GM19035 (cell line): Measurements from ENCODE around the gene TSEN2.
"Not testable (repeated sequence)": the region's sequence is repeated elsewhere in the genome, so short reads cannot be mapped to it uniquely, and the experiment has no call there.

Experiments used
- ATAC-seq: cut with Tn5 transposase; IDR thresholded peaks from one replicate; pipeline ENCODE4 v1.9.1; 2021; ENCODE audit not compliant: unreplicated experiment

Gene TSEN2

GRCh38 chr3:12484198-12484982, at the start of gene TSEN2:
Gene TSEN2 (plus strand): TSS chr3:12484480. CDS start chr3:12489801, 5,321 bp downstream.
- peak; percentile 94 for ATAC-seq

GRCh38 chr3:12436514-12437220, 47.6 kb upstream of the TSEN2 start:
- no peak for ATAC-seq

- no peak for ATAC-seq
Measured at GRCh38 chr3:12437221-12437605, 47.1 kb upstream of the TSEN2 start.

- no peak for ATAC-seq
Measured at GRCh38 chr3:12437861-12438260, 46.4 kb upstream of the TSEN2 start.

DNA sequence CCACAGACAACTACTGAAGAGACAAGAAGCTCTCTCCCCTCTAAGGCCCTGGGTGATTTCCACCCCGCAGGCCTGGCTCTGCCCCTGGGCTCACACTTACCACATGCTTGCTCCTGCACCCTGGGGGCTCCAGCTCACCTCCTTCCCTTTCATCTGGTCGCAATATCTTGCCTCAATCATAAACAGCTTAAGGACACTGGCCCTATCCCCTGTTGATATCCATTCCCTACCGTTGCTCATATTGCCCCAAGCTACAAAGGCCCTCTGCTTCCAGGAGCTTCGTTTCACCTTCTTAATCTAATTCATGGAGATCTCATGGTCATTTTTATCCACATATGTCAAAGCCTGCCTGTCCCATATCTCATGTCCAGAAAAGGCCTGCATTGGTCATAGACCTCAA, 46.0 kb upstream of the TSEN2 start:
- ATAC-seq, result no peak

- no peak for ATAC-seq
Measured at GRCh38 chr3:12439161-12439940, 44.9 kb upstream of the TSEN2 start.

- ATAC-seq, result no peak
Measured at GRCh38 chr3:12440927-12441714, 43.2 kb upstream of the TSEN2 start.

DNA sequence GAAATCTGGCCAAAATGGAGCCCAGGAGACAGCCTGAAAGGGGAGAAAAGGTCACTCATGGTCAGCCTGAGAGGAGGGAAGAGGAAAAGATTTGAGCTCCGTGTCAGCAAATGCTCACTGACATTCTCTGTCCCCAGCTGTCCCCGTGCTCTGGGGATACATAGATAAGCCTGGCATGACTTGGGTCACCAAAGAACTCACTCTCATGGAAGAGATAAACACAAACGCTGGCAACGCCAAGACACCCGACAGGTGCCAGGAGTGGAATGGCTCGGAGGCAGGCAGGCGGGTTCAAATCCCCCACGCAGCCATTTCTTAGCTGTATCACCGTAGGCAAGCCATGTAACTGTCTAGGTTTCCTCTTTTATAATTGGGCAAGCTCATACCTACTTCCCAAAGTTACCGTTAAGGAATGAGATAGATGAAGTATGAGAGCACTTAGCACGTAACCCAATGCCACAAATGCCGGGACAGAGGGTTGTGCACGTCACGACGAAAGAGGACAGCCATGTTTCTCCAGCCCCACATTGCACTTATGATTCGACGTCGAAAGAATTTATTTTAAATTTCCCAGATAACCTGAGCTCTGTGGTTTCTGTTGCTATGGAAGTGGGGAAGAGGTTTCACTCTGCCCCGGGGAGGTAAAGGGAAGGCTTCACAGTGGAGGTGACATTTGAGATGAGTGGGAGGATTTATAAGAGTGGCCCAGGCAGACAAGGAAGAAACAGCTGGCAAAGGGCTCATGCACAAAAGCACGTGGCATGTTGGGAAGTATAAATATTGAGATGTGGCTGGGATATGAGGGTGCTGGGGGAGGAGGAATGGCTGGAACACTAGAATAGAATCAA, 41.4 kb upstream of the TSEN2 start:
- no peak for ATAC-seq

GRCh38 chr3:12443781-12444522, 40.3 kb upstream of the TSEN2 start:
- ATAC-seq, result no peak

GRCh38 chr3:12444582-12445471, 39.5 kb upstream of the TSEN2 start:
- no peak for ATAC-seq

DNA sequence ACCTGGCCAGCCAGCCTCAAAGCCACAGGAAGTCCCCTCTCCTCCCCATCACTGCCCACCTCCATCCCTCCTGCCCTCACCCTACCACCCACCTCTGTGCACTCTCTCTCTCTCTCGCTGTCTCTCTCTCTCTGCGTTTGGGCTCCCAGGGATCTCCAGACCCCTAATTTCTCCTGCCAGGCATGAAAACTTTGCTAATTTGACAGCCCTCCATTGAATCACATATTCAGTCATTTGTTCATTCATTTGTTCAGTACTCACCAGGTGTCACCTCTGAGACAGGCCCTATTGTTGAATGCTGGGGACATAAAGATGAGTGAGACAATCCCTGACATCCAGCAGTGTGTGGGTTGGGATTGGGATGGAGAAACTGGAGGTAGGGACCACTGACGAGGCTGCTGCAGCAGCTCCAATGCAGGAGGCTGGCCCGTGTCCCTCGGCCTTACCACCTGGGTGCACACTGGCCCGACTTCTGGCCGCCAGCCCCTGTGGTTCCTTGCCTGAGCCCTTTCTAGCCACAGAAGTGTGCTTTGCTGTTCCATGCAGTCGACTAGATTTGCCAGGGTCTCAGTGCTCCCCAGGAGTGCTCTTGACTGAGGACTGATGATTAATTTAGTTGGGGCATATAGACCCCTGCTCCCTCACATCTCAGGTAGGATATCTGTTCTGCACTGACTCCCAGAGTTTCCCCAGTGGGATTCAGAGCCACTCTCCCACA, 38.6 kb upstream of the TSEN2 start:
- ATAC-seq, result no peak

DNA sequence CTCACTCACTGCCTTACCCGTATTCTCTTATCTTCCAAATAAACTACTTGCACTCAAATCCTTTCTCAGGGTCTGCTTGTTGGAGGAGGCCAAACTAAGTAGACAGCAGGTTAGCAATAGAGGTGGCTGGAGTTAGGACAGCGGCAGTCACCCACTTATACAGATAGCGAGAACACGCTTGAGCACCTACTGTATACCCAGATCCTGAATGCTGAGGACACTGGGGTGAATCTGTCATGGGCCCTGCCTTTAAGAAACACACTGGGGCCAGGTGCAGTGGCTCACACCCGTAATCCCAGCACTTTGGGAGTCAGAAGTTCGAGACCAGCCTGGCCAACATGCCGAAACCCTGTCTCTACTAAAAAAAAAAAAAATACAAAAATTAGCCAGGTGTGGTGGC, 38.0 kb upstream of the TSEN2 start:
- ATAC-seq, result no peak

GRCh38 chr3:12447075-12447474, 37.2 kb upstream of the TSEN2 start:
- ATAC-seq, result no peak

DNA sequence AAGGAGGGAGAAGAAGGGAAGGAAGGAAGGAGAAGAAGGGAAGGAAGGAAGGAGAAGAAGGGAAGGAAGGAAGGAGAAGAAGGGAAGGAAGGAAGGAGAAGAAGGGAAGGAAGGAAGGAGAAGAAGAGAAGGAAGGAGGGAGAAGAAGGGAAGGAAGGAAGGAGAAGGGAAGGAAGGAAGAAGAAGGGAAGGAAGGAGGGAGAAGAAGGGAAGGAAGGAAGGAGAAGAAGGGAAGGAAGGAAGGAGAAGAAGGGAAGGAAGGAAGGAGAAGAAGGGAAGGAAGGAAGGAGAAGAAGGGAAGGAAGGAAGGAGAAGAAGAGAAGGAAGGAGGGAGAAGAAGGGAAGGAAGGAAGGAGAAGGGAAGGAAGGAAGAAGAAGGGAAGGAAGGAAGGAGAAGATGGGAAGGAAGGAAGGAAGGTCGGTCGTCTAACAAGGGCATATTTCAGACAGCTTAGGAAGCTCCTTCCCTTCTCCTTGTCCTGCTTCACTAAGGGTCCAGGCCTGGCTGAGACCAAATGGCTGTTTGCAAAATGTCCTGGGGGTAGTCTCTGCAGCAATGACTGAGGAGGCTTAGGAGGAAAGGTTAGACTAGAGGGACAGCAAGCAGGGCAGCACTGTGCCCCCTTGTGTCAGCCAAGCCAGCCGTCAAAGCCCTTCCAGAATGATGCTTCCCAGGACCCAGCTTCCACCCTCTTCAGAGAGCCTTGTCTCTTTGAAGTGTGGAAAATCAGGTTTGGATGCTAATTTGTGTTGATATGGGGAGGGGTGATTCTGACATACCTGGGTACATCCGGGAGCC, 35.7 kb upstream of the TSEN2 start:
- not testable (repeated sequence) for ATAC-seq

GRCh38 chr3:12449889-12450682, 34.2 kb upstream of the TSEN2 start:
- no peak for ATAC-seq

DNA sequence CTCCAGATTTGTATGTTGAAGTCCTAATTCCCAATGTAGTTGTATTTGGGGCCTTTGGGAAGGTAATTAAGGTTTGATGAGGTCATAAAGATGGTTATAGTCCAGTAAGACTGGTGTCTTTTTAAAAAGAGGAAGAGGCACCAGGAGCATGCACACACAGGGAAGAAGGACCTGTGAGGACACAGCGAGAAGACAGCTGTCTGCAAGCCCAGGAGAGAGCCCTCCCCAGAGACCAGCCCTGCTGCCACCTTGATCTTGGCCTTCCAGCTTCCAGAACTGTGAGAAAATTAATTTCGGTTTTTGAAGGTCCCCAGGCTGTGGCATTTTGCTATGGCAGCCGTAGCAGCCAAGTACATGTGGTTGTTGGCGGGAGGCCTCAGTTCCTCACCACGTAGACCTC, 32.8 kb upstream of the TSEN2 start:
- ATAC-seq, result no peak
